K562 (cell line): ENCODE results near the gene IZUMO4. TPM values are rescaled to one million over a fixed set of nuclear protein-coding genes. Genes with fewer than 3 reads are reported as not detected.

Experiments used
- ATAC-seq: fragments of 200-7000 bp; cut with Tn5 transposase; 3 replicates; pipeline ENCODE4 v1.9.1; 2020; ENCODE audit warnings: moderate library complexity
- BruUV-seq: library from RNA; stranded (reverse); fragments of 400-500 nt; replicated peaks from 2 replicates; lab custom pipeline; 2021; lab: Mats Ljungman, UMichigan
- CTCF ChIA-PET: fragments of 300-600 bp; formaldehyde crosslinking; extraction: SDS; loops from one replicate; lab custom pipeline; 2021; ENCODE audit warnings: low intra/inter-chr PET ratio; lab: Yijun Ruan, JAX
- POLR2A ChIA-PET: fragments of 300-600, 350-650 bp; sonication (Branson Sonifier 250); formaldehyde crosslinking; extraction: SDS; loops from one replicate; lab custom pipeline; 2021; ENCODE audit warnings: antibody characterized with exemption, inconsistent platforms; lab: Yijun Ruan, JAX
- DNase-seq, 4 experiments: peaks; one replicate each; pipeline versions ENCODE4 v3.0.0 to v3.0.0-alpha.2; 2011 to 2018; ENCODE audit warnings: low spot score in 3 of 4, mixed read lengths in 3 of 4; ENCODE audit errors: extremely low read depth in 1 of 4
- FAIRE-seq: peaks from 2 replicates; lab custom pipeline; 2011; peaks lifted over from hg19 to GRCh38; lab: Jason Lieb, UNC
- H2AFZ ChIP-seq: 2 replicates; pipeline ENCODE4 v1.6.0; 2011; ENCODE audit warnings: low read depth, low read length, control low read depth, inconsistent platforms
- H3K27ac ChIP-seq: fragments of 200-600 bp; 3 replicates; pipeline ENCODE4 v1.8.0; 2011; ENCODE audit warnings: low read depth, mild to moderate bottlenecking, control low read depth, inconsistent platforms, low read length, moderate library complexity, mixed read lengths; ENCODE audit errors: extremely low read depth
- H3K27me3 ChIP-seq, 2 experiments: fragments of 300-600 bp in 1 of 2; 2 replicates in 1 of 2; 3 replicates in 1 of 2; pipeline versions ENCODE4 v1.6.0 to v1.8.0; 2011; ENCODE audit warnings: inconsistent platforms in 2 of 2, low read length in 2 of 2, mild to moderate bottlenecking in 1 of 2, mixed read lengths in 1 of 2, moderate library complexity in 1 of 2; ENCODE audit not compliant: control insufficient read depth in 2 of 2, insufficient read depth in 2 of 2
- H3K36me3 ChIP-seq: fragments of 300-600 bp; 3 replicates; pipeline ENCODE4 v1.8.0; 2011; ENCODE audit warnings: mild to moderate bottlenecking, low read length, inconsistent platforms; ENCODE audit not compliant: control insufficient read depth, insufficient read depth
- H3K4me1 ChIP-seq, 2 experiments: fragments of 200-600 bp in 1 of 2; replicated peaks in 1 of 2; 2 replicates in 1 of 2; 3 replicates in 1 of 2; pipeline versions ENCODE4 v1.5.1 to v1.8.0; 2011; ENCODE audit warnings: inconsistent platforms in 2 of 2, low read length in 2 of 2, mild to moderate bottlenecking in 1 of 2, mixed read lengths in 1 of 2, moderate library complexity in 1 of 2; ENCODE audit not compliant: control insufficient read depth in 2 of 2, insufficient read depth in 2 of 2
- H3K4me2 ChIP-seq: 2 replicates; pipeline ENCODE4 v1.6.1; 2011; ENCODE audit warnings: low read length, control low read depth, inconsistent platforms, mixed read lengths; ENCODE audit not compliant: insufficient read depth
- H3K4me3 ChIP-seq: fragments of 200-600 bp; sonication (generic), shearing (Covaris generic); 2 replicates; pipeline ENCODE4 v1.5.1; 2016; ENCODE audit warnings: control low read depth, inconsistent platforms
- H3K79me2 ChIP-seq: fragments of 200-600 bp; 3 replicates; pipeline ENCODE4 v1.8.0; 2011; ENCODE audit warnings: low read length, inconsistent platforms; ENCODE audit not compliant: control insufficient read depth, insufficient read depth
- H3K9ac ChIP-seq, 2 experiments: 2 replicates each; pipeline versions ENCODE4 v1.6.0 to v1.6.1; 2011; ENCODE audit warnings: low read depth in 2 of 2, low read length in 2 of 2, control low read depth in 1 of 2, inconsistent platforms in 1 of 2, mild to moderate bottlenecking in 1 of 2, mixed read lengths in 1 of 2; ENCODE audit not compliant: insufficient read depth in 1 of 2
- H3K9me1 ChIP-seq: one replicate; pipeline ENCODE4 v1.6.0; 2011; ENCODE audit warnings: inconsistent platforms, mild to moderate bottlenecking, low read length, moderate library complexity; ENCODE audit not compliant: control insufficient read depth, insufficient read depth
- H3K9me3 ChIP-seq: replicated peaks from 2 replicates; pipeline ENCODE4 v1.5.1; 2011; ENCODE audit warnings: low read depth, low read length, inconsistent platforms; ENCODE audit not compliant: control insufficient read depth, insufficient read depth
- H4K20me1 ChIP-seq: replicated peaks from 2 replicates; pipeline ENCODE4 v1.6.1; 2011; ENCODE audit warnings: low read length, inconsistent platforms, mixed read lengths; ENCODE audit not compliant: control insufficient read depth, insufficient read depth
- BCL6 ChIP-seq: fragments of 250-450 bp; sonication (Bioruptor Pico); IDR thresholded peaks from 2 replicates; pipeline ENCODE4 v1.4.0; 2020
- ETV6 ChIP-seq, 3 experiments: fragments of 150-350 bp in 1 of 3; sonication (generic) in 1 of 3; formaldehyde crosslinking in 1 of 3; IDR thresholded peaks; 2 replicates each; pipeline versions ENCODE4 v1.6.1 to v1.8.0; 2014 to 2022; ENCODE audit warnings: borderline replicate concordance in 2 of 3, low read depth in 2 of 3, antibody characterized with exemption in 1 of 3, low read length in 1 of 3, mild to moderate bottlenecking in 1 of 3, missing genetic modification reagents in 1 of 3
- HDAC8 ChIP-seq: fragments of 450-650 bp; IDR thresholded peaks from 2 replicates; pipeline ENCODE4 v1.6.1; 2016; ENCODE audit warnings: mild to moderate bottlenecking, missing genetic modification characterization, moderate library complexity, missing compliant biosample characterization
- KHSRP ChIP-seq: fragments of 450-650 bp; IDR thresholded peaks from 2 replicates; pipeline ENCODE4 v1.6.1; 2017
- MCM7 ChIP-seq, 2 experiments: fragments of 450-650 bp; IDR thresholded peaks; 2 replicates each; pipeline ENCODE4 v1.6.1; 2016 to 2018
- MYC ChIP-seq, 2 experiments: fragments of 250-450 bp in 1 of 2; sonication (Bioruptor Pico) in 1 of 2; IDR thresholded peaks; 2 replicates each; pipeline versions ENCODE4 v1.5.1 to v1.6.1; 2012 to 2021; ENCODE audit warnings: low read depth in 2 of 2, borderline replicate concordance in 1 of 2, improper control_type of control experiment in 1 of 2, low read length in 1 of 2, mild to moderate bottlenecking in 1 of 2, moderate library complexity in 1 of 2
- NCOA6 ChIP-seq: fragments of 450-650 bp; IDR thresholded peaks from 2 replicates; pipeline ENCODE4 v1.6.1; 2017; ENCODE audit warnings: mild to moderate bottlenecking
- POLR2A ChIP-seq: fragments of 450-650 bp; conservative IDR thresholded peaks from 2 replicates; pipeline ENCODE4 v1.6.1; 2016
- PREB ChIP-seq: sonication (generic); formaldehyde crosslinking; IDR thresholded peaks from 2 replicates; pipeline ENCODE4 v1.8.1; 2023; ENCODE audit warnings: mild to moderate bottlenecking, missing genetic modification reagents
- WGBS: fragments of 100-300 bp; shearing (Covaris generic); methylation state at CpG from one replicate; pipeline ENCODE4 v1.1.6; 2016; ENCODE audit warnings: low coverage, mixed read lengths; ENCODE audit not compliant: insufficient coverage; ENCODE audit errors: missing lambda C conversion rate; 5-methylcytosine and 5-hydroxymethylcytosine counted together
- in situ Hi-C: fragments of 300-500 bp; cut with MboI; formaldehyde crosslinking; loops from 4 replicates; pipeline ENCODE4 v1.15.0; 2018; ENCODE audit warnings: inconsistent platforms, mixed read lengths
- intact Hi-C: fragments of 100-400 bp; cut with micrococcal nuclease; formaldehyde crosslinking; loops from 2 replicates; pipeline ENCODE4 v1.14.2; 2022
- polyA plus RNA-seq, 8 experiments: library from polyadenylated mRNA; depleted of rRNA in 4 of 8; stranded (reverse) in 5 of 8; unstranded in 3 of 8; fragments of >200 nt; fragmentation: Nextera tagmentation in 2 of 8; fragmentation: Illumina TruSeq in 1 of 8; extraction: Ambion mirVana in 2 of 8; extraction: Trizol in 1 of 8; gene quantifications; 2 replicates each; pipeline versions ENCODE4 v1.2.1 to v1.2.3, GENCODE V29; 2011 to 2014; ENCODE audit warnings: inconsistent platforms in 1 of 8, missing spikeins in 1 of 8
- total RNA-seq, 7 experiments: library from RNA; depleted of rRNA in 6 of 7; stranded (reverse); fragments of >200 nt in 6 of 7; fragmentation: Illumina TruSeq in 2 of 7; extraction: Trizol in 2 of 7; gene quantifications; 2 replicates each; pipeline versions ENCODE4 v1.2.1 to v1.2.3, GENCODE V29; 2011 to 2021; ENCODE audit warnings: low replicate concordance in 1 of 7

IZUMO4 gene
- total and polyA plus RNA-seq, 9 of the 15 experiments (the other 6 are each of a cell fraction or from before 2014, with no cell fraction given), result 0.07 to 3.9 (median 1.2) TPM

GRCh38 chr19:2122251-2122650 lies 25.5 kb downstream of the IZUMO4 start:
- no peaks in the 10 kb centered on the region; a peak in 1 of 5 replicates for H3K27me3 ChIP-seq
- H3K9ac ChIP-seq, result 0 out of 4 replicates have a peak overlapping the region, but pooled peaks of 1 of the 2 experiments have one; percentile 35
- H3K9me3 ChIP-seq, result no peaks in the 10 kb centered on the region
- CTCF ChIA-PET, result no interaction called here
- no TSS peak for BruUV-seq
- TF ChIP-seq MCM7 (IDR thresholded peaks at IDR 0.05), result no peak
- no peak for TF ChIP-seq KHSRP
- no peak for TF ChIP-seq MYC (IDR thresholded peaks at IDR 0.05; ENCODE audit: low read depth, low read length)
- no peak for TF ChIP-seq MYC (CRISPR knock-in tag; IDR thresholded peaks at IDR 0.05; ENCODE audit: borderline replicate concordance, low read depth)
- no peak for TF ChIP-seq POLR2A
- no peak for TF ChIP-seq BCL6 (CRISPR knock-in tag)
- no peak for TF ChIP-seq ETV6 (IDR thresholded peaks at IDR 0.05; ENCODE audit: borderline replicate concordance in 1 of 2, low read depth in 2 of 2, low read length in 1 of 2)
- TF ChIP-seq ETV6 (CRISPR knock-in tag; IDR thresholded peaks at IDR 0.05; ENCODE audit: borderline replicate concordance), result no peak
- no peak for TF ChIP-seq HDAC8
- TF ChIP-seq NCOA6, result no peak
- no peak for TF ChIP-seq PREB (CRISPR knock-in tag)
- WGBS, result 89% methylated on average over 15 of the region's 15 CpGs
- intact Hi-C loops (no loop called here), in situ Hi-C loops (no loop called here)
- H3K79me2 ChIP-seq, result no peaks in the 10 kb centered on the region
- no peak overlapping the region for H3K4me2 ChIP-seq
- H2AFZ ChIP-seq, result no peak overlapping the region
- no peak for FAIRE-seq
- no peak for DNase-seq
- no peaks in the 10 kb centered on the region for H3K9me1 ChIP-seq
- peaks cover 0 to 23% of the 10 kb centered on the region in 2 experiments; a peak in 1 of 5 replicates for H3K4me1 ChIP-seq
- POLR2A ChIA-PET, result no interaction called here
- no peak for ATAC-seq
- no peak overlapping the region for H3K27ac ChIP-seq
- H3K36me3 ChIP-seq, result peaks cover 93% of the 10 kb centered on the region; the same call in 2 of the 3 replicates
- H4K20me1 ChIP-seq, result peaks cover 4% of the 10 kb centered on the region; the same call in 1 of the 2 replicates
- H3K4me3 ChIP-seq, result no peak overlapping the region
